HFFc6 (cell line): ENCODE data around the gene ASCL2. TPM values are rescaled to one million over a fixed set of nuclear protein-coding genes. Genes with fewer than 3 reads are reported as not detected.

ENCODE experiments used
- DNase-seq: peaks from one replicate; pipeline ENCODE4 v3.0.0-alpha.2; 2018
- H3K27ac Mint-ChIP-seq: 2 replicates; pipeline ENCODE4 v1.8.0; 2020; ENCODE audit warnings: mild to moderate bottlenecking, mixed read lengths
- H3K27me3 Mint-ChIP-seq: 2 replicates; pipeline ENCODE4 v1.8.0; 2021; ENCODE audit warnings: mild to moderate bottlenecking, moderate library complexity, mixed read lengths; ENCODE audit not compliant: insufficient read depth
- H3K36me3 Mint-ChIP-seq: 2 replicates; pipeline ENCODE4 v1.8.0; 2021; ENCODE audit warnings: low read depth, mixed read lengths
- H3K4me1 Mint-ChIP-seq: 2 replicates; pipeline ENCODE4 v1.8.0; 2020; ENCODE audit warnings: low read depth, mixed read lengths
- H3K4me3 Mint-ChIP-seq: 2 replicates; pipeline ENCODE4 v1.8.0; 2020; ENCODE audit warnings: mild to moderate bottlenecking, moderate library complexity, mixed read lengths
- H3K9me3 Mint-ChIP-seq: 2 replicates; pipeline ENCODE4 v1.8.0; 2020; ENCODE audit warnings: mild to moderate bottlenecking, mixed read lengths
- long read RNA-seq: library from polyadenylated mRNA; unstranded; transcript quantifications from one replicate; pipeline ENCODE4 v2.0.0, GENCODE V29; 2019
- total RNA-seq, 6 experiments: library from RNA; stranded (reverse); fragmentation: NEBNext Ultra II Directional; extraction: Animal tissue kit (Norgen Biotek cat#: 25700); gene quantifications; 2 replicates in 1 of 6; 3 replicates in 5 of 6; pipeline ENCODE4 v1.2.3, GENCODE V29; 2021
- TF ChIP-seq, protein P1 (sequence below): fragments of 200-600 bp; sonication (generic); IDR thresholded peaks from 2 replicates; pipeline ENCODE4 v1.5.0; 2021; ENCODE audit warnings: antibody characterized with exemption, mild to moderate bottlenecking

The ASCL2 gene, protein sequence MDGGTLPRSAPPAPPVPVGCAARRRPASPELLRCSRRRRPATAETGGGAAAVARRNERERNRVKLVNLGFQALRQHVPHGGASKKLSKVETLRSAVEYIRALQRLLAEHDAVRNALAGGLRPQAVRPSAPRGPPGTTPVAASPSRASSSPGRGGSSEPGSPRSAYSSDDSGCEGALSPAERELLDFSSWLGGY
- total RNA-seq, result not detected
- long read RNA-seq, result 0 reads

DNA sequence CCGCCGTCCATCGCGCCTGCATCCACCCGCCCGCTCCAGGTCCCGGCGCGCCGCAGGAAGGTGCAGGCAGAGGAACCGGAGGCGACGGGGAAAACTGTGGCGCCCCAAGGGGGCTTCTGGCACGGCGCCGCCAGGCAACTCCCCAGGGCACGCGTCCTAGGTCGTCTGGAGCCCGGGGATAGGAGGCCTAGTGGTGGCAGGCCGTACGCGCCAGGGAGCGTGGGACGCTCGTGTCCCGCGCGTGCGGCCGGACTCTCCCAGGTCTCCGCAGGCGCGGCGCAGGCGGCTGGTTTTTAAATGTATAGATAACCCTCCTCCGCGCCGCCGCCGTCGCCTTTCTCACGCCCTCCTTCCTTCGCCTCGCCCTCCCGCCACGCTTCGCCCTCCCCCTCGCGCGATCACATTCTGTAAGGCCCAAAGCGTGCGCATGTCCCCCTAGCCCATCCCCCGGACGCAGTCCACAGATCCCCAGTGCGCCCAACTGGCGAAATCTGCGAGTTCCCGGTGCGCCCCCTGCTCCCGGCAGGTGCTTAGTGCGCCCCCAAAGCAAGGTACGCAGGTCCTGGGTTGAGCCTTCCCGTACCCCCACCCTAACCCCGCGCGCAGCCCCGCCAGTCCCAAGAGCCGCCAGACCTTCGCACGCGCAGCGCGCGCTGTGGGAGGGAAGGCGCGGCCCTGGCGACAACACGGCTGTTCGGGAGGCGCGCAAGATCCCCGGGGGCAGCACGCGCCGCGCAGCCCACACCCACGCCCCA, at the start of gene ASCL2:
ASCL2 (minus strand) TSS at position 267 of the 755 bp plus-strand sequence; CDS start at position 11, 256 bp downstream.
- DNase-seq, result no peak
- no peaks in the 10 kb centered on the region for H3K36me3 Mint-ChIP-seq
- no peak within 1 kb of the TSS for H3K27ac Mint-ChIP-seq
- H3K9me3 Mint-ChIP-seq, result no peaks in the 10 kb centered on the region
- TF ChIP-seq, protein P1, sequence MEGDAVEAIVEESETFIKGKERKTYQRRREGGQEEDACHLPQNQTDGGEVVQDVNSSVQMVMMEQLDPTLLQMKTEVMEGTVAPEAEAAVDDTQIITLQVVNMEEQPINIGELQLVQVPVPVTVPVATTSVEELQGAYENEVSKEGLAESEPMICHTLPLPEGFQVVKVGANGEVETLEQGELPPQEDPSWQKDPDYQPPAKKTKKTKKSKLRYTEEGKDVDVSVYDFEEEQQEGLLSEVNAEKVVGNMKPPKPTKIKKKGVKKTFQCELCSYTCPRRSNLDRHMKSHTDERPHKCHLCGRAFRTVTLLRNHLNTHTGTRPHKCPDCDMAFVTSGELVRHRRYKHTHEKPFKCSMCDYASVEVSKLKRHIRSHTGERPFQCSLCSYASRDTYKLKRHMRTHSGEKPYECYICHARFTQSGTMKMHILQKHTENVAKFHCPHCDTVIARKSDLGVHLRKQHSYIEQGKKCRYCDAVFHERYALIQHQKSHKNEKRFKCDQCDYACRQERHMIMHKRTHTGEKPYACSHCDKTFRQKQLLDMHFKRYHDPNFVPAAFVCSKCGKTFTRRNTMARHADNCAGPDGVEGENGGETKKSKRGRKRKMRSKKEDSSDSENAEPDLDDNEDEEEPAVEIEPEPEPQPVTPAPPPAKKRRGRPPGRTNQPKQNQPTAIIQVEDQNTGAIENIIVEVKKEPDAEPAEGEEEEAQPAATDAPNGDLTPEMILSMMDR, result no peak
- H3K4me1 Mint-ChIP-seq, result no peaks in the 10 kb centered on the region
- peaks cover 33% of the 10 kb centered on the region for H3K27me3 Mint-ChIP-seq
- no peak within 1 kb of the TSS for H3K4me3 Mint-ChIP-seq

DNA sequence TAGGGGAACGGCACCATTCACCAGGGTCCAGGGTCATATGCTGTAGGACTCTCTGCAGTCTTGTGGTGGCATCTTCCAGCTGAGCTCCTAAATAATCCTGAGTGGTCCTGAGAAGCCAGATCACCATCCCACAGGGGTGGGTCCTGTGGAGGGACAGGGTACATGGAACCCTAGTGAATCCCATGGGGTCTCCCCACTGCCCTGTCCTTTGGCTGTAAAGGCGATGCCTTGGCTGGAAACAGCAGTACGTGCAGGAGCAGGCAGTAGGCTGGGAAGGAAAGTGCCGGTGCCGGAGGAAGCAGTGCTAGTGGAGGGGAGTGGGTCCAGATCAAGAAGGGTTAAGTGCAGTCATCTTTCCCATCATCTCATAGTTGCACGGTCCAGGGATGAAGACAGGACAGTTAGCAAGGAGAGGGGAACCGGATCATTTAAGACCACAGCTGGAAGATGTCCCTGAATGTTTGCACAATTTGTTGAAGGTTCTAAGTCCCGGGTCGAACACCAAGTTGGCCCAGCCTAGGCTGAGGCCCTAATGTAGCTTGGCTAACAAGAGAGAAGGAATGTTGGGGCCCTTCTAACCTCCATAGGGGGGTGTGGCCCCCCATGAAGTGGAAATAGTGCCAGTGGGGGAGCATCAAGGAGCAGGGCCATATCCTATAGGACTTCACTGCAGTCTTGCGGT, 49.5 kb upstream of the ASCL2 start:
- H3K27me3 Mint-ChIP-seq, result peaks cover 3% of the 10 kb centered on the region
- TF ChIP-seq, protein P1, result no peak
- no peak overlapping the region for H3K27ac Mint-ChIP-seq
- H3K4me1 Mint-ChIP-seq, result no peaks in the 10 kb centered on the region
- H3K36me3 Mint-ChIP-seq, result no peaks in the 10 kb centered on the region
- peaks cover 13% of the 10 kb centered on the region for H3K9me3 Mint-ChIP-seq
- no peak overlapping the region for H3K4me3 Mint-ChIP-seq
- DNase-seq, result no peak

DNA sequence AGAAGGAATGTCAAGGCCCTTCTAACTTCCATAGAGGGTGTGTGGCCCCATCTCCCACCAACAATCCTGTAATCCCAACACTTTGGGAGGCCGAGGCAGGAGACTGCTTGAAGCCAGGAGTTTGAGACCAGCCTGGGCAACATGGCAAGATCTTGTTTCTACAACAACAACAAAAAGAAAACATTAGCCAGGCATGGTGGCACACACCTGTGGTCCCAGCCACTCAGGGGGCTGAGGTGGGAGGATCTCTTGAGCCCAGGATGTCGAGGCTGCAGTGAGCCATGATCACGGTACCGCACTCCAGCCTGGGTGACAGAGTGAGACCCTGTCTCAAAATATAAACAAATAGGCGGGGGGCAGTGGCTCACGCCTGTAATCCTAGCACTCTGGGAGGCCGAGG, 48.3 kb upstream of the ASCL2 start:
- peaks cover 3% of the 10 kb centered on the region for H3K27me3 Mint-ChIP-seq

DNA sequence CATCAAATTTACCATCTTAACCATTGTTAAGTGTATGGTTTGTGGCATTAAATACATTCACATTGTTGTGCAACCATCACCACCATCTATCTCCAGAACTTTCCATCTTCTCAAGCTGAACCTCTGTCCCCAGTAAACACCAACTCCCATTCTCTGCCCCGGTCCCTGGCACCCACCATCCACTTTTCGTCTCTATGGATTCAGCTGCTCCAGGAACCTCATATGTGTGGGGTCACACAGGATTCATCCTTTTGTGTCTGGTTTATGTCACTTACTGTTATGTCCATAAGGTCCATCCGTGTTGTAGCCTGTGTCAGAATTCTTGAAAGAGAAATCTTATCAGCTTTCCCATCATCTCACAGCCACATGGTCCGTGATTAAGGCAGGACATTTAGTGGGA, 47.7 kb upstream of the ASCL2 start:
- H3K27me3 Mint-ChIP-seq, result peaks cover 2% of the 10 kb centered on the region; the same call in 1 of the 2 replicates
- H3K9me3 Mint-ChIP-seq, result peaks cover 13% of the 10 kb centered on the region
- no peak overlapping the region for H3K4me3 Mint-ChIP-seq
- H3K36me3 Mint-ChIP-seq, result no peaks in the 10 kb centered on the region
- no peak overlapping the region for H3K27ac Mint-ChIP-seq
- no peak for DNase-seq
- TF ChIP-seq, protein P1, result no peak
- no peaks in the 10 kb centered on the region for H3K4me1 Mint-ChIP-seq

More for the DNA sequence above, 48.3 kb upstream of the ASCL2 start:
- no peak for DNase-seq
- TF ChIP-seq, protein P1, result no peak
- Mint-ChIP-seq H3K9me3 (peaks cover 13% of the 10 kb centered on the region), H3K4me3 (no peak overlapping the region), H3K36me3 (no peaks in the 10 kb centered on the region), H3K27ac (no peak overlapping the region), H3K4me1 (no peaks in the 10 kb centered on the region)

DNA sequence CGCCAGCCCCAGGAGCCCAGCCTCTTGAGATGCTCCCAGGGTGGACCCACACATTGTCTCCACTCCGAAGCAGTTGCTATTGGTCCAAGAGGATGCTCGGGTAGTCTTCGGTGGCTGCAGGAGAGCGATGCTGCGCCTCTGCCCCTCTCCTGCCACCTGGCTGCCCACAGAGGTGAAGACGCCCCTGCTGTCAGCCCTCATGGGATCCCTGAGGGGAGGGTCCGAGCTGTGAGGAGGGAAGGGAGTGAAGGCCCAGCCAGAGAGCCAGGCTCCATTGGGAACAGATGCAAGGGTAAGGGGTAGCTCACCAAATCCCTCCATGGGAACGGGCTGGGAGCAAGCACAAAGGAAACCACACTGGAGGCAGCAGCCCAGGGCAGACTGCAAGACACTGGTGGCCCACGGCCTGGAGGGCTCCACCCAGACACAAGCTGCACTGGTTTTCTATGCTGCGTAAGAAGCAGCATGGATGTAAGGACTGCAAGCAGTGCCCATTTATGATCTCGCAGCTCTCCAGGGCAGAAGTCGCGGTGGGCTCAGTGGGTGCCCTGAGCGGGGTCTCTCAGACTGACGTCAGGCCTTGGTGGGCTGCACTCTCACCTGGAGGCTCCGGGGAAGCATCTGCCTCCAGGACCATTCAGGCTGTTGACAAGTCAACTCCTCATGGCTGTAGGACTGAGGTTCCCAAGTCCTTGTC, 47.1 kb upstream of the ASCL2 start:
- no peaks in the 10 kb centered on the region for H3K36me3 Mint-ChIP-seq
- H3K27ac Mint-ChIP-seq, result no peak overlapping the region
- no peak overlapping the region for H3K4me3 Mint-ChIP-seq
- no peak for DNase-seq
- H3K4me1 Mint-ChIP-seq, result peaks cover 4% of the 10 kb centered on the region
- H3K9me3 Mint-ChIP-seq, result peaks cover 7% of the 10 kb centered on the region
- peaks cover 2% of the 10 kb centered on the region; the same call in 1 of the 2 replicates for H3K27me3 Mint-ChIP-seq
- TF ChIP-seq, protein P1, result no peak
